Endothelial cell (in vitro differentiated cells): Measurements from ENCODE around the gene TPX2. TPM values are rescaled to one million over a fixed set of nuclear protein-coding genes. Genes with fewer than 3 reads are reported as not detected.

Experiments
- DNase-seq: peaks from one replicate; pipeline ENCODE4 v3.0.0; 2021; ENCODE audit warnings: low spot score
- H3K27ac Mint-ChIP-seq: one replicate; pipeline ENCODE4 v1.8.0; 2021; ENCODE audit warnings: mixed read lengths, inconsistent platforms; ENCODE audit not compliant: unreplicated experiment
- H3K27me3 Mint-ChIP-seq: one replicate; pipeline ENCODE4 v1.8.0; 2021; ENCODE audit warnings: mild to moderate bottlenecking, moderate library complexity, mixed read lengths, inconsistent platforms; ENCODE audit not compliant: unreplicated experiment
- H3K36me3 Mint-ChIP-seq: one replicate; pipeline ENCODE4 v1.8.0; 2021; ENCODE audit warnings: mild to moderate bottlenecking, low read depth, mixed read lengths, inconsistent platforms; ENCODE audit not compliant: unreplicated experiment
- H3K4me1 Mint-ChIP-seq: one replicate; pipeline ENCODE4 v1.8.0; 2021; ENCODE audit warnings: mild to moderate bottlenecking, mixed read lengths, inconsistent platforms; ENCODE audit not compliant: unreplicated experiment
- H3K4me3 Mint-ChIP-seq: one replicate; pipeline ENCODE4 v1.8.0; 2021; ENCODE audit warnings: mild to moderate bottlenecking, mixed read lengths, inconsistent platforms; ENCODE audit not compliant: unreplicated experiment
- H3K9me3 Mint-ChIP-seq: one replicate; pipeline ENCODE4 v1.8.0; 2021; ENCODE audit warnings: mixed read lengths, inconsistent platforms; ENCODE audit not compliant: unreplicated experiment
- total RNA-seq: library from RNA; stranded (reverse); fragmentation: NEBNext Ultra II Directional; extraction: Animal tissue kit (Norgen Biotek cat#: 25700); gene quantifications from one replicate; pipeline ENCODE4 v1.2.1, GENCODE V29; 2021; ENCODE audit not compliant: unreplicated experiment
- TF ChIP-seq, protein P1 (sequence below): fragments of 200-600 bp; sonication (generic); IDR thresholded peaks from one replicate; pipeline ENCODE4 v1.5.0; 2021; ENCODE audit warnings: antibody characterized with exemption; ENCODE audit not compliant: unreplicated experiment

TPX2 gene
- total RNA-seq, 1 donor from 2014 or later = 27.2 TPM

DNA sequence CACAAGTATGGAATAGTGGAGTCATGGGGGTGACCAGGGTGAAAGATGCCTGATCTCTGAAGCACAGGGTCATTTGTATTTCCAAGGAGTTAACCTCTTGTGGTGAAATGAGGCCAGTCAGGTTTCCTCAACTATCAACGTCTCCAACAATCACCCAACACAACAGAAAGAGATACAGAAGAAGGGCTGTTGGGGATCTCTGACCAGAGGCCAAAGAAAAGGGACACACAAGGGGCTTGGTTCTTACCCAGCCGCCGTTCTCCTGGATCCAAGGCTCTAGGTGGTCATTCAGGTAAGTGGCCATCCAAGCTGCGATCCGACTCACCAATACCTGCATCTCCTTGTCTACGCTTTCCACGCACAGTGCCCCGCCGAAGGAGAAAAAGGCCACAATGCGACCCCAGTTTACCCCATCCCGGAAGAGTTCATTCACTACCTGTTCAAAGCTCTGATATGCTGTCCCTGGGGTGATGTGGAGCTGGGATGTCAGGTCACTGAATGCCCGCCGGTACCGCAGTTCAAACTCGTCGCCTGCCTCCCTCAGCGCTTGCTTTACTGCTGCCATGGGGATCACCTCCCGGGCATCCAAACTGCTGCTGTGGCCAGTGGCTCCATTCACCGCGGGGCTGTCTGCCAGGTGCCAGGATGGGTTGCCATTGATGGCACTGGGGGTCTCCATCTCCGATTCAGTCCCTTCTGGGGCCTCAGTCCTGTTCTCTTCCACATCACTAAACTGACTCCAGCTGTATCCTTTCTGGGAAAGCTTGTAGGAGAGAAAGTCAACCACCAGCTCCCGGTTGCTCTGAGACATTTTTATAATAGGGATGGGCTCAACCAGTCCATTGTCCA is 17.5 kb upstream of the TPX2 start:
- TF ChIP-seq, protein P1, sequence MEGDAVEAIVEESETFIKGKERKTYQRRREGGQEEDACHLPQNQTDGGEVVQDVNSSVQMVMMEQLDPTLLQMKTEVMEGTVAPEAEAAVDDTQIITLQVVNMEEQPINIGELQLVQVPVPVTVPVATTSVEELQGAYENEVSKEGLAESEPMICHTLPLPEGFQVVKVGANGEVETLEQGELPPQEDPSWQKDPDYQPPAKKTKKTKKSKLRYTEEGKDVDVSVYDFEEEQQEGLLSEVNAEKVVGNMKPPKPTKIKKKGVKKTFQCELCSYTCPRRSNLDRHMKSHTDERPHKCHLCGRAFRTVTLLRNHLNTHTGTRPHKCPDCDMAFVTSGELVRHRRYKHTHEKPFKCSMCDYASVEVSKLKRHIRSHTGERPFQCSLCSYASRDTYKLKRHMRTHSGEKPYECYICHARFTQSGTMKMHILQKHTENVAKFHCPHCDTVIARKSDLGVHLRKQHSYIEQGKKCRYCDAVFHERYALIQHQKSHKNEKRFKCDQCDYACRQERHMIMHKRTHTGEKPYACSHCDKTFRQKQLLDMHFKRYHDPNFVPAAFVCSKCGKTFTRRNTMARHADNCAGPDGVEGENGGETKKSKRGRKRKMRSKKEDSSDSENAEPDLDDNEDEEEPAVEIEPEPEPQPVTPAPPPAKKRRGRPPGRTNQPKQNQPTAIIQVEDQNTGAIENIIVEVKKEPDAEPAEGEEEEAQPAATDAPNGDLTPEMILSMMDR = no peak
- Mint-ChIP-seq H3K9me3 (no peaks in the 10 kb centered on the region), H3K27me3 (peaks cover 6% of the 10 kb centered on the region), H3K27ac (peak overlapping the region; percentile 77), H3K4me1 (peaks cover 52% of the 10 kb centered on the region), H3K4me3 (peak overlapping the region; percentile 90), H3K36me3 (peaks cover 12% of the 10 kb centered on the region)
- DNase-seq = no peak

DNA sequence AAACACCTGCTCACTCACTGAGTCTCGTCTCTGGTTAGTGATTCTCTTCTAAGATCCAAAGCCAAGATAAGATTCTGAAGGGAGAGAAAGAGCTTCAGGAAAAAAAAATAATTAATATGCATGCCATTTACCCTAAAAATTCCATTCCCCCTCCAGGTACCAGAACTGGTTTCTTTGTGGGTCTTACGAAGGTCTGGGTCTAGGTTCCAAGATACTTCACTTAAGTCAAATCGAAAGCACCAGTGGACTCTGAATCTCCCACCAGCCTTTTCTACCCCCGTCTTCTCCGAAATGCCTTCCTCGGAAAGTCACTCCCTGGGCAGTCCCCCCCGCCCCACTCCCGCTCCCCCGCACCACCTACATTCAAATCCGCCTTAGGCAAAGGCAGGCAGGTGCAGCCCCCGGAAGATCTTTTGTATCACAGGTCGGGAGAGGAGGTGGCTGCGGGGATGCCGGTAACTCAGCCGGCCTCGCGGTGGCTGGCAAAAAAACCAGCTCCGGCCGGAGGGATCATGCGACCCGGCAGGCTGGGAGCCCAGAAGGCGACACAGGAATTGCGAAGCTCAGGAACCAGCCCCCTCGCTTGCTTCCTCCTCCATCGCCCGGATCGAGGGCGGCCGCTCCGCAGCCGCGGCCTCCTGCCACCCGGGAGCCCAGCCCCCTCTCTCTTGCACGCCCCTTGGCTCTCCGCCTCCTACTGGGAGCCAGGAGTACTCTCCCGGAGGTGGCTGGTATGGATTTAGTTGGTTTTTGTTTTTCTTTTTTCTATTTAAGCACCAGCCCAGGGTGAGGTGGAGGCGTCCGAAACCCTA is 16.6 kb upstream of the TPX2 start, which contains the start of gene BCL2L1:
Gene BCL2L1, minus strand, starts transcription at position 612 of the 812 bp plus-strand sequence. CDS start 650 bp downstream, outside the sequence.
- peaks cover 46% of the 10 kb centered on the region for H3K4me1 Mint-ChIP-seq
- peaks cover 6% of the 10 kb centered on the region for H3K27me3 Mint-ChIP-seq
- H3K36me3 Mint-ChIP-seq = peaks cover 12% of the 10 kb centered on the region
- H3K27ac Mint-ChIP-seq = peak within 1 kb of the TSS; percentile 96
- TF ChIP-seq, protein P1 = peak; percentile 69
- peak within 1 kb of the TSS; percentile 90 for H3K4me3 Mint-ChIP-seq
- peak; percentile 84 for DNase-seq
- no peaks in the 10 kb centered on the region for H3K9me3 Mint-ChIP-seq

DNA sequence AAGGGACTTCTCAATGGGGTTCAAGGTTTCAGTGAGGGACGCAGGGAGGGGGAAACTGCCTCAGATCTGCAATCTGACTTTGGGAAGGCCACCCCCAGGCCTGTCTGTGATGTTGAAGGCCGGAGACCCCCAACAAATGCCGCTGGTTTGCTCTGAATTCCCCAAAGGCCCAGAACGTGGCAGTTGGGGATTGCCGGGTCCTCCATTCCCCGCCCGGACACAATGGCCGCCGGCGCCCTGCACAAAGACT is 16.1 kb upstream of the TPX2 start:
- DNase-seq = no peak
- Mint-ChIP-seq H3K27me3 (peaks cover 1% of the 10 kb centered on the region), H3K9me3 (no peaks in the 10 kb centered on the region), H3K27ac (peak overlapping the region; percentile 96), H3K4me1 (peaks cover 40% of the 10 kb centered on the region), H3K4me3 (peak overlapping the region; percentile 90), H3K36me3 (peaks cover 7% of the 10 kb centered on the region)
- TF ChIP-seq, protein P1 = no peak

DNA sequence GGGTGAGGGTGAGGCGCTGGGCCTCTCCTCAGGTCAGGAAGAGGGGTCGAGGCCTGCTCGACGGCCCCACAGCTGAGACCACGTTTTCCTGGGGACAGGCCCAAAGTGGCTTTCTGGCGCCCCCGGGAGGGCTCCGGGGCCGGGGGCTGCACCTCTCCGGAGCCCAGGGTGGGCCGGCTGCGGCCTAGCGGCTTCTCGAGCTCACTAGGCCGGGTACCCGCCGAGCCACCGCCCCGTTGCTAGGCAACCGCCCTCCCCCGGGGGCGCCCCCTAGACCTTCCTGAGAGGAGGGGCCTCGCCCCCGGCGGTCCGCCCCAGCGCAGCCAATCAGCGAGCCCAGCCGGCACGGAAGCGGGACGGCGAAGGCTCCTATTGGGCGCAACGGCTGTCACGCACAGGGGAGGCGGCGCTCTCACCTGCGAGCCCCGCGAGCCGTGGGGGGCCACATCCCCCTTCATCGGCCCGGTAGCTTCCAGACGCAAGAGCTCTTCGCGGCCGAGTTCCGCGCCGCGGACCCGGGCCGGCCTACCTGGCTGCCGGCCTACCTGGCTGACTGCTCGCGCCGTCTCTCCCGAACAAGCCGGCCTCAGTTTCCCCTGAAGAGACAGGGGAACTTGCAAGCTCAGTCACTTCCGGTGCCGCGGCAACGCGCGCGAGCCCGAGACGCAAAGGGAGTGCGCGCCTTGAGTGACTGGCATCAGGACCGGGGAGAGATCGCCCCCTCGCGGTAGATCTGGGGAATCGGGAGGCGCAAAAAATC is 15.6 kb upstream of the TPX2 start:
- H3K4me3 Mint-ChIP-seq = peak overlapping the region; percentile 90
- H3K36me3 Mint-ChIP-seq = peaks cover 7% of the 10 kb centered on the region
- no peaks in the 10 kb centered on the region for H3K9me3 Mint-ChIP-seq
- H3K27me3 Mint-ChIP-seq = peaks cover 1% of the 10 kb centered on the region
- H3K27ac Mint-ChIP-seq = peak overlapping the region; percentile 96
- DNase-seq = peak; percentile 100
- TF ChIP-seq, protein P1 = peak; percentile 93
- H3K4me1 Mint-ChIP-seq = peaks cover 40% of the 10 kb centered on the region
